Mesendoderm (in vitro differentiated cells): ENCODE data around the gene LPAR1.

Experiments used
- DNase-seq: peaks from one replicate; pipeline ENCODE4 v3.0.0; 2013
- H2AK5ac ChIP-seq: 2 replicates; pipeline ENCODE4 v1.6.1; 2013; ENCODE audit warnings: low read length, inconsistent platforms
- H2BK120ac ChIP-seq: 2 replicates; pipeline ENCODE4 v1.6.1; 2013; ENCODE audit warnings: low read depth, mild to moderate bottlenecking, low read length, moderate library complexity, mixed read lengths
- H2BK15ac ChIP-seq: replicated peaks from 2 replicates; pipeline ENCODE4 v1.6.1; 2013; ENCODE audit warnings: low read depth, mild to moderate bottlenecking, moderate library complexity
- H2BK5ac ChIP-seq: 2 replicates; pipeline ENCODE4 v1.6.1; 2013; ENCODE audit warnings: low read length, inconsistent platforms
- H3K18ac ChIP-seq: 2 replicates; pipeline ENCODE4 v1.6.1; 2013; ENCODE audit warnings: mild to moderate bottlenecking, low read length, mixed read lengths
- H3K23ac ChIP-seq: one replicate; pipeline ENCODE4 v1.6.1; 2013; ENCODE audit warnings: low read length
- H3K27ac ChIP-seq: 2 replicates; pipeline ENCODE4 v1.5.1; 2013; ENCODE audit warnings: low read depth, mild to moderate bottlenecking, inconsistent platforms, low read length, moderate library complexity
- H3K27me3 ChIP-seq: 2 replicates; pipeline ENCODE4 v1.6.1; 2013; ENCODE audit warnings: low read length, control low read depth, mild to moderate bottlenecking, inconsistent platforms; ENCODE audit not compliant: insufficient read depth, poor library complexity
- H3K36me3 ChIP-seq: 2 replicates; pipeline ENCODE4 v1.6.1; 2013; ENCODE audit warnings: low read length, inconsistent platforms; ENCODE audit not compliant: control insufficient read depth, insufficient read depth
- H3K4ac ChIP-seq: one replicate; pipeline ENCODE4 v1.6.1; 2013; ENCODE audit warnings: low read depth, mild to moderate bottlenecking, low read length, moderate library complexity
- H3K4me1 ChIP-seq: 2 replicates; pipeline ENCODE4 v1.6.1; 2013; ENCODE audit warnings: low read depth, low read length, inconsistent platforms; ENCODE audit not compliant: control insufficient read depth
- H3K4me2 ChIP-seq: 2 replicates; pipeline ENCODE4 v1.6.1; 2013; ENCODE audit warnings: low read length
- H3K4me3 ChIP-seq: 2 replicates; pipeline ENCODE4 v1.5.1; 2013; ENCODE audit warnings: mild to moderate bottlenecking, low read length
- H3K56ac ChIP-seq: one replicate; pipeline ENCODE4 v1.6.1; 2013; ENCODE audit warnings: low read length
- H3K79me1 ChIP-seq: 2 replicates; pipeline ENCODE4 v1.6.1; 2013; ENCODE audit warnings: low read length, inconsistent platforms
- H3K79me2 ChIP-seq: 2 replicates; pipeline ENCODE4 v1.6.1; 2013; ENCODE audit warnings: mild to moderate bottlenecking, low read length; ENCODE audit not compliant: control insufficient read depth, insufficient read depth
- H3K9ac ChIP-seq: 2 replicates; pipeline ENCODE4 v1.6.1; 2013; ENCODE audit warnings: low read length, inconsistent platforms
- H4K5ac ChIP-seq: one replicate; pipeline ENCODE4 v1.6.1; 2013; ENCODE audit warnings: low read length
- H4K8ac ChIP-seq: one replicate; pipeline ENCODE4 v1.6.1; 2013; ENCODE audit warnings: low read depth, mild to moderate bottlenecking, control low read depth, low read length, moderate library complexity
- WGBS: extraction: QIAGEN DNeasy Blood & Tissue Kit; methylation state at CpG from one replicate; pipeline ENCODE4 v1.1.7; 2013; ENCODE audit warnings: low lambda C conversion rate, missing lambda C conversion rate; ENCODE audit not compliant: insufficient coverage; ENCODE audit errors: extremely low coverage; 5-methylcytosine and 5-hydroxymethylcytosine counted together

Gene LPAR1

DNA sequence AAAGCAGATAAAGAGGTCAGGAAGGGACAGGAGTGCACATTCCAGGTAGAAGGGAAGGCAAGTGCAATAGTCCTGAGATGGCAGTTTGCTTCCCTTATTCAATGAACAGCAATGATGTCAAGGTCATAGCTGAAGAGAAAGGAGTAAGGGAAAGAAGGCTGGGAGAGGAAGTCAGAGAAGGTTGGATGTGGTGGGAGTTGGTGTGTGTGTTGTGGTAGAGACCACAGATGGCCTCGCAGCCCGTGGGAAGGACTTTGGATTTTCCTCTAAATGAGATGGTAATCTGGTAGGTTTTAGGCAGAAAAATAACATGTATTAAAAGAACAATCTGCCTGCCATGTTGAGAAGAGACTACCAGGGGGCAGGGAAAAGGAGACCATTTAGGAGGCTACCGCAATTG is 25.1 kb upstream of the LPAR1 start:
- Histone ChIP-seq H3K4me2 (no peak overlapping the region), H3K27ac (no peak overlapping the region), H3K36me3 (no peaks in the 10 kb centered on the region), H3K56ac (no peak overlapping the region), H4K8ac (no peak overlapping the region), H2BK120ac (no peak overlapping the region), H3K4ac (no peak overlapping the region), H2BK5ac (no peak overlapping the region), H3K4me1 (no peaks in the 10 kb centered on the region), H3K9ac (no peak overlapping the region), H3K23ac (no peak overlapping the region), H2BK15ac (no peak overlapping the region), H3K4me3 (no peak overlapping the region), H3K79me2 (no peaks in the 10 kb centered on the region), H4K5ac (no peak overlapping the region), H2AK5ac (no peak overlapping the region), H3K18ac (no peak overlapping the region), H3K27me3 (no peaks in the 10 kb centered on the region), H3K79me1 (no peaks in the 10 kb centered on the region)
- WGBS = no CpG with 5 or more reads among the region's 3 CpGs
- no peak for DNase-seq

DNA sequence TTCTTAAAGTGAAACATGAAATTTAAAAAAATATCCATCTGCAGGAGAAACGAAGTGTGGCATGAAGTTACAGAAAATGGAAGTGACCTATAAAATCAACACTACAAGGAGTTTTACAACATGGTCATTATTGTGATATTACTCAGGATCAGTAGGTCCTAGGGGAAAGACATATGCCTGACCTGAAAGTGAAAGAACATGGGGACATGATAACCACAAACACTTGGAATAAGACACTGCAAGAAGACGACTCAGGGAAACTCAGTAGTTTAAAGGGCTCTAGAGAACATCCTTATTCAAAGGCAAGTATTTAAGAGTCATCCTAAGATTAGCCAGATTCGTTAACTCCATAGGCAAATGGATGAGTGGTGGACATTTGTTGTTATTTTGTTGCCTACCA is 19.9 kb upstream of the LPAR1 start:
- no peak for DNase-seq
- Histone ChIP-seq H3K4me1 (no peaks in the 10 kb centered on the region), H3K79me1 (no peaks in the 10 kb centered on the region), H2BK5ac (no peak overlapping the region), H3K4me2 (no peak overlapping the region), H3K4ac (no peak overlapping the region), H3K9ac (no peak overlapping the region), H3K18ac (no peak overlapping the region), H4K8ac (no peak overlapping the region), H2AK5ac (no peak overlapping the region), H2BK120ac (no peak overlapping the region), H3K56ac (no peak overlapping the region), H3K36me3 (no peaks in the 10 kb centered on the region), H3K27me3 (no peaks in the 10 kb centered on the region), H4K5ac (no peak overlapping the region), H2BK15ac (no peak overlapping the region), H3K4me3 (no peak overlapping the region), H3K27ac (no peak overlapping the region), H3K79me2 (no peaks in the 10 kb centered on the region), H3K23ac (no peak overlapping the region)
- WGBS = no CpG with 5 or more reads among the region's 3 CpGs

DNA sequence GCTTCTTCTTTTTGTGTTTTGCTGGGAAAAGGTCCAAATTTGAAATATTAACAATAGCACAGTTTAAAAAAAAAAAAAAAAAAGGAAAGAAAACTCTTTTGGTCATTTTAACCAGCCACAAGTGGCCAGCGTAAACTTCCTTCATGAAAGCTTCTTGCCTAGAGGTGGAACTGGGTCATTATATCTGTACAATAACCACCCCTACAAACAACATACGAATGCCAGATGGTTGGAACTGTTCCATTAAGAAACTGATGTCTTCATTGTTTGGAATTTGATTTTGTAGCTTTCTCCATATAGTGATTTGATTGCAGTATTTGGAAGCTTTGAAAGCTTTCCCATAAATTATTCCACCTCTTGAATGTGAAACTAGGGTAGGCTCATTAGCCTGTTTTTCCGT is 18.3 kb upstream of the LPAR1 start:
- DNase-seq = no peak
- no peaks in the 10 kb centered on the region for H3K79me1 ChIP-seq
- H3K4me3 ChIP-seq = no peak overlapping the region
- H3K23ac ChIP-seq = no peak overlapping the region
- H3K27ac ChIP-seq = no peak overlapping the region
- no peaks in the 10 kb centered on the region for H3K27me3 ChIP-seq
- no peak overlapping the region for H3K56ac ChIP-seq
- H3K9ac ChIP-seq = no peak overlapping the region
- H2BK15ac ChIP-seq = no peak overlapping the region
- H4K5ac ChIP-seq = no peak overlapping the region
- no peaks in the 10 kb centered on the region for H3K79me2 ChIP-seq
- no peak overlapping the region for H2AK5ac ChIP-seq
- H2BK120ac ChIP-seq = no peak overlapping the region
- H3K4me2 ChIP-seq = no peak overlapping the region
- no peak overlapping the region for H3K18ac ChIP-seq
- H3K4ac ChIP-seq = no peak overlapping the region
- H4K8ac ChIP-seq = no peak overlapping the region
- H2BK5ac ChIP-seq = no peak overlapping the region
- no peaks in the 10 kb centered on the region for H3K4me1 ChIP-seq
- no peaks in the 10 kb centered on the region for H3K36me3 ChIP-seq
- WGBS = no CpG with 5 or more reads among the region's 3 CpGs

DNA sequence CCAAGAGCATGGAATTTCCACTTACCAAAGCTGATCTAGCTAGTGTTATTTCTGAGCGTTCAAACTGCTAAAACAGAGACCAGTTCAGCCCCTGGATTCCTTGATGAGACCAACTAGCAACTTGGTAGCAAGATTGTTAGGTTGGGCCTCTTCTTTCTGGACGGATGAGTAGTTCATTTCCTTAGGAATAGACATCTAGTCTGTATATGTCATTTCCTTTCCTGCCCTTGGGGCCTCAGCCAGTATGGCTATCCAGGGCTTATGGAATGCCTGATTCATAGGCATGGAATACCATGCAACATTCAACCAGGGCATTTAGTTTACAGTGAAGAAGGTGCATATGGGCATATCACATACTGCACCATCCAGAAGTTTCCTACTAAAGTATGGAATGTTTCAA is 14.5 kb upstream of the LPAR1 start:
- Histone ChIP-seq H2AK5ac (no peak overlapping the region), H3K23ac (no peak overlapping the region), H3K56ac (no peak overlapping the region), H3K27me3 (no peaks in the 10 kb centered on the region), H3K18ac (no peak overlapping the region), H3K4me1 (no peaks in the 10 kb centered on the region), H3K4me3 (no peak overlapping the region), H2BK120ac (no peak overlapping the region), H4K8ac (no peak overlapping the region), H3K4me2 (no peak overlapping the region), H3K36me3 (no peaks in the 10 kb centered on the region), H3K27ac (no peak overlapping the region), H2BK5ac (no peak overlapping the region), H3K9ac (no peak overlapping the region), H3K79me2 (no peaks in the 10 kb centered on the region), H3K79me1 (no peaks in the 10 kb centered on the region), H3K4ac (no peak overlapping the region), H4K5ac (no peak overlapping the region), H2BK15ac (no peak overlapping the region)
- no peak for DNase-seq
- no CpG with 5 or more reads among the region's 2 CpGs for WGBS

DNA sequence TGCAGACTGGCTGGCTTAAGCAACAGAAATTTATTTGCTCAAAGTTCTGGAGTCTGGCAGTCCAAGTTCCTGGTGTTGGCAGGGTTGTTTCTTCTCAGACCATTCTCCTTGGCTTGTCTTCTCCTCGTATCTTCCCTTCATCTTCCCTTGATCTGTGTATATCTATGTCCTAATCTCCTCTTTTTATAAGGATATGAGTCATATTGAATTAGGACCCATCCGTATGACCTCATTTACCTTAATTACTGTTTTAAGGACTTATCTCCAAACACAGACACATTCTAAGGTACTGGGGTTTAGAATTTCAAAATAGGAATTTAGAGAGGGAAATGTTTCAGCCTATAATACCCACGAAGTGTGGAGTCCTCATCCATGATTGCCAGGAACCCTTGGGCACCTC is 13.1 kb upstream of the LPAR1 start:
- no peaks in the 10 kb centered on the region for H3K4me1 ChIP-seq

DNA sequence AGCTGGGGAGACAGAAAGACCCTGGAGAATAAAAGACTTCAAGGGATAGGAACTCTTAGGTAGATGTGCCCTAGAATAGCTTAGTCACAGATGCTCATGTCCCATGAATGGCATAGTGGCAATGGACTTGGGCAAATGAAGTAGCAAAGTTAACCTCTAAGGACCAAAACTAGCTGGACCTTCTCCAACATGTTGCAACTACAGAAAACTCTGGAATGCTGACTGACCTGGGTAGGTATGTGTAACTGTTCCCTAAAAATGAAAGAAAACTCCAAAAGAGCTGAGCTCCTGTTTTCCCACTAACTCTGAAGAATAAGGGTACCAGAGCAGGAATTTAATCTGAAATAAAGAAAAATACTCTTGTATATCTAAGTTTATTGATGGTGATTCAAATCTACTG is 12.5 kb upstream of the LPAR1 start:
- H3K4ac ChIP-seq = no peak overlapping the region
- no peak overlapping the region for H3K9ac ChIP-seq
- H3K4me2 ChIP-seq = no peak overlapping the region
- H3K23ac ChIP-seq = no peak overlapping the region
- no peak overlapping the region for H2AK5ac ChIP-seq
- no peak overlapping the region for H3K18ac ChIP-seq
- no peaks in the 10 kb centered on the region for H3K36me3 ChIP-seq
- no peak overlapping the region for H2BK120ac ChIP-seq
- no peak overlapping the region for H4K8ac ChIP-seq
- no peaks in the 10 kb centered on the region for H3K79me2 ChIP-seq
- no peaks in the 10 kb centered on the region for H3K4me1 ChIP-seq
- H3K79me1 ChIP-seq = no peaks in the 10 kb centered on the region
- H3K4me3 ChIP-seq = no peak overlapping the region
- no peak for DNase-seq
- H2BK5ac ChIP-seq = no peak overlapping the region
- no peak overlapping the region for H3K27ac ChIP-seq
- H3K56ac ChIP-seq = no peak overlapping the region
- H3K27me3 ChIP-seq = no peaks in the 10 kb centered on the region
- no peak overlapping the region for H2BK15ac ChIP-seq
- H4K5ac ChIP-seq = no peak overlapping the region

More for the DNA sequence above, 13.1 kb upstream of the LPAR1 start:
- no peak overlapping the region for H2BK5ac ChIP-seq
- H4K5ac ChIP-seq = no peak overlapping the region
- no peak overlapping the region for H3K4me2 ChIP-seq
- no peak overlapping the region for H2BK120ac ChIP-seq
- no peaks in the 10 kb centered on the region for H3K27me3 ChIP-seq
- H2BK15ac ChIP-seq = no peak overlapping the region
- WGBS = no CpG with 5 or more reads among the region's 3 CpGs
- H3K27ac ChIP-seq = no peak overlapping the region
- H4K8ac ChIP-seq = no peak overlapping the region
- H3K79me1 ChIP-seq = no peaks in the 10 kb centered on the region
- no peak for DNase-seq
- H2AK5ac ChIP-seq = no peak overlapping the region
- no peak overlapping the region for H3K4me3 ChIP-seq
- no peak overlapping the region for H3K18ac ChIP-seq
- H3K23ac ChIP-seq = no peak overlapping the region
- H3K9ac ChIP-seq = no peak overlapping the region
- H3K4ac ChIP-seq = no peak overlapping the region
- H3K56ac ChIP-seq = no peak overlapping the region
- H3K79me2 ChIP-seq = no peaks in the 10 kb centered on the region
- H3K36me3 ChIP-seq = no peaks in the 10 kb centered on the region
